Measurements from ENCODE around the gene SSH2.
"Not testable (repeated sequence)": the region's sequence is repeated elsewhere in the genome, so short reads cannot be mapped to it uniquely, and the experiment has no call there.

The SSH2 gene

GRCh38 chr17:29835435-29836351, 94.3 kb downstream of the SSH2 start:
- DNase-seq (ENCODE audit: low read depth) = no peak

GRCh38 chr17:29833801-29834200, 96.2 kb downstream of the SSH2 start:
- DNase-seq (ENCODE audit: low read depth) = no peak

- DNase-seq (ENCODE audit: low read depth) = no peak
These were observed 101.2 kb downstream of the SSH2 start for GRCh38 chr17:29828676-29829284.

GRCh38 chr17:29827179-29827578, 102.8 kb downstream of the SSH2 start:
- DNase-seq (ENCODE audit: low read depth) = no peak

- DNase-seq (ENCODE audit: low read depth) = no peak
These were observed 103.8 kb downstream of the SSH2 start for GRCh38 chr17:29826114-29826692.

GRCh38 chr17:29825604-29826003, 104.4 kb downstream of the SSH2 start:
- no peak for DNase-seq (ENCODE audit: low read depth)

GRCh38 chr17:29821897-29822296, 108.1 kb downstream of the SSH2 start:
- DNase-seq (ENCODE audit: low read depth) = no peak

GRCh38 chr17:29820425-29820824, 109.6 kb downstream of the SSH2 start:
- DNase-seq (ENCODE audit: low read depth) = no peak

GRCh38 chr17:29807520-29808361, 122.3 kb downstream of the SSH2 start:
- peak; percentile 22 for DNase-seq (ENCODE audit: low read depth)

GRCh38 chr17:29802246-29802645, 127.8 kb downstream of the SSH2 start:
- no peak for DNase-seq (ENCODE audit: low read depth)

GRCh38 chr17:29800457-29800856, 129.6 kb downstream of the SSH2 start:
- DNase-seq (ENCODE audit: low read depth) = no peak

GRCh38 chr17:29796652-29797051, 133.4 kb downstream of the SSH2 start:
- no peak for DNase-seq (ENCODE audit: low read depth)

- no peak for DNase-seq (ENCODE audit: low read depth)
These were observed 136.5 kb downstream of the SSH2 start for GRCh38 chr17:29793501-29793900.

- DNase-seq (ENCODE audit: low read depth) = no peak
These were observed 138.5 kb downstream of the SSH2 start for GRCh38 chr17:29791336-29792080.

GRCh38 chr17:29789196-29790170, 140.5 kb downstream of the SSH2 start:
- no peak for DNase-seq (ENCODE audit: low read depth)

GRCh38 chr17:29787995-29788394, 142.0 kb downstream of the SSH2 start:
- DNase-seq (ENCODE audit: low read depth) = no peak

GRCh38 chr17:29782917-29783316, 147.1 kb downstream of the SSH2 start:
- no peak for DNase-seq (ENCODE audit: low read depth)

GRCh38 chr17:29779812-29780190, 150.2 kb downstream of the SSH2 start:
- DNase-seq (ENCODE audit: low read depth) = not testable (repeated sequence)

- peak; percentile 24 for DNase-seq (ENCODE audit: low read depth)
These were observed 150.8 kb downstream of the SSH2 start for GRCh38 chr17:29778956-29779811.
